T-helper 17 cell (primary cell): ENCODE results near the gene CCDC134. TPM values are rescaled to one million over a fixed set of nuclear protein-coding genes. Genes with fewer than 3 reads are reported as not detected.
A peak's percentile ranks its signal among the peaks of the same experiment; 100 is the strongest.

Source experiments
- ATAC-seq: fragments of 150-1000 bp; cut with Tn5 transposase; 2 replicates; pipeline ENCODE4 v1.10.0; 2021; ENCODE audit warnings: mild to moderate bottlenecking, moderate library complexity
- DNase-seq, 3 donors: peaks; one replicate each; pipeline versions ENCODE4 v3.0.0 to v3.0.0-alpha.2; 2020 to 2021
- H3K9me3 ChIP-seq: one replicate; pipeline ENCODE4 v1.7.0; 2013; ENCODE audit warnings: low read length, mild to moderate bottlenecking; ENCODE audit not compliant: control insufficient read depth, poor library complexity, severe bottlenecking
- H3K27ac Mint-ChIP-seq: one replicate; pipeline ENCODE4 v1.8.0; 2022; ENCODE audit warnings: mild to moderate bottlenecking, moderate library complexity, mixed read lengths
- H3K27me3 Mint-ChIP-seq: one replicate; pipeline ENCODE4 v1.8.0; 2022; ENCODE audit warnings: mixed read lengths
- H3K36me3 Mint-ChIP-seq: one replicate; pipeline ENCODE4 v1.8.0; 2022; ENCODE audit warnings: low read depth, mixed read lengths
- H3K4me1 Mint-ChIP-seq: one replicate; pipeline ENCODE4 v1.8.0; 2022; ENCODE audit warnings: mild to moderate bottlenecking, mixed read lengths
- H3K4me3 Mint-ChIP-seq: one replicate; pipeline ENCODE4 v1.8.0; 2022; ENCODE audit warnings: mild to moderate bottlenecking, moderate library complexity, mixed read lengths
- total RNA-seq, 4 donors: library from RNA in 2 of 4; stranded (reverse) in 2 of 4; gene quantifications; one replicate each; pipeline ENCODE4 v1.2.3 and lab custom pipeline; 2022 to 2026

Gene CCDC134
- total RNA-seq, 2 donors from 2014 or later, result 13.7 to 14.2 TPM

GRCh38 chr22:41801147-41801819 is 804 bp downstream of the CCDC134 start:
- ATAC-seq (no peak), DNase-seq (no peak)
- peaks cover 27% of the 10 kb centered on the region for H3K4me1 Mint-ChIP-seq
- H3K4me3 Mint-ChIP-seq, result peak overlapping the region; percentile 96
- no peaks in the 10 kb centered on the region for H3K9me3 ChIP-seq
- peak overlapping the region; percentile 96 for H3K27ac Mint-ChIP-seq
- H3K36me3 Mint-ChIP-seq, result peaks cover 2% of the 10 kb centered on the region
- no peaks in the 10 kb centered on the region for H3K27me3 Mint-ChIP-seq

DNA sequence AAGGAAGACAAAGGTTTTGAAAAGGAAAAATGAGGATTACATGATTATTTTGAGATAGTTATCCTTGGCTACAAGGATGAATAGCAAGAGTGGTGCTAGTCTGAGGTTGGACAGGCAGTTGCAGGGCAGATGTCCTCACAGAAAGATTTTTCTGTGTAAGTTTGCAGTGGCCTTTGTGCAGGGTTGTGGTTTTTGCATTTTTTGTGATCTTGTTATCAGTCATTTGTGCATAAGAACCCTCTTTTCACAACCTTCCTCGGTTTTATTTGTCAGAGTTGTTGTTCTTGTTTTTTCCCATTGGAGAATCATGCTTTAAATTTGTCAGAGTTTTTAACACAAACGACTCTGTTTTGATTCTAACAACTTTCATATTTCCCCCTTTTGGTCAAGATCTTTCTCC is 1.4 kb downstream of the CCDC134 start:
- no peaks in the 10 kb centered on the region for H3K9me3 ChIP-seq
- Mint-ChIP-seq H3K4me3 (peak overlapping the region; percentile 96), H3K27me3 (no peaks in the 10 kb centered on the region), H3K36me3 (peaks cover 2% of the 10 kb centered on the region), H3K4me1 (peaks cover 27% of the 10 kb centered on the region), H3K27ac (peak overlapping the region; percentile 96)
- DNase-seq, result no peak
- no peak for ATAC-seq

GRCh38 chr22:41805639-41806038 is 5.2 kb downstream of the CCDC134 start:
- DNase-seq (no peak), ATAC-seq (no peak)
- Mint-ChIP-seq H3K27ac (no peak overlapping the region), H3K4me1 (peaks cover 24% of the 10 kb centered on the region), H3K36me3 (peaks cover 7% of the 10 kb centered on the region), H3K4me3 (no peak overlapping the region), H3K27me3 (no peaks in the 10 kb centered on the region)
- H3K9me3 ChIP-seq, result no peaks in the 10 kb centered on the region

GRCh38 chr22:41808400-41808799 is 7.9 kb downstream of the CCDC134 start:
- peaks cover 5% of the 10 kb centered on the region for H3K36me3 Mint-ChIP-seq
- ATAC-seq (no peak), DNase-seq (no peak)
- H3K9me3 ChIP-seq, result no peaks in the 10 kb centered on the region
- no peak overlapping the region for H3K4me3 Mint-ChIP-seq
- H3K27me3 Mint-ChIP-seq, result no peaks in the 10 kb centered on the region
- peaks cover 9% of the 10 kb centered on the region for H3K4me1 Mint-ChIP-seq
- H3K27ac Mint-ChIP-seq, result no peak overlapping the region

- peaks cover 5% of the 10 kb centered on the region for H3K36me3 Mint-ChIP-seq
- DNase-seq (no peak), ATAC-seq (no peak)
- H3K4me1 Mint-ChIP-seq, result peaks cover 5% of the 10 kb centered on the region
- no peaks in the 10 kb centered on the region for H3K27me3 Mint-ChIP-seq
- H3K9me3 ChIP-seq, result no peaks in the 10 kb centered on the region
- H3K4me3 Mint-ChIP-seq, result no peak overlapping the region
- H3K27ac Mint-ChIP-seq, result peak overlapping the region; percentile 29
Measured at GRCh38 chr22:41810022-41810421, 9.5 kb downstream of the CCDC134 start.

GRCh38 chr22:41812805-41813545 is 12.5 kb downstream of the CCDC134 start:
- ATAC-seq (no peak), DNase-seq (no peak)
- Mint-ChIP-seq H3K27me3 (no peaks in the 10 kb centered on the region), H3K4me3 (no peak overlapping the region), H3K36me3 (peaks cover 5% of the 10 kb centered on the region), H3K4me1 (peaks cover 5% of the 10 kb centered on the region), H3K27ac (no peak overlapping the region)
- no peaks in the 10 kb centered on the region for H3K9me3 ChIP-seq

- DNase-seq (no peak), ATAC-seq (no peak)
- Mint-ChIP-seq H3K4me1 (peaks cover 3% of the 10 kb centered on the region), H3K27me3 (no peaks in the 10 kb centered on the region), H3K4me3 (no peak overlapping the region), H3K27ac (peak overlapping the region; percentile 56), H3K36me3 (peaks cover 5% of the 10 kb centered on the region)
- no peaks in the 10 kb centered on the region for H3K9me3 ChIP-seq
Measured at GRCh38 chr22:41813726-41814410, 13.4 kb downstream of the CCDC134 start.

- Mint-ChIP-seq H3K36me3 (peaks cover under 1% of the 10 kb centered on the region), H3K4me3 (no peak overlapping the region), H3K27me3 (no peaks in the 10 kb centered on the region), H3K27ac (peak overlapping the region; percentile 24), H3K4me1 (no peaks in the 10 kb centered on the region)
- ATAC-seq, result no peak
- DNase-seq, result no peak
- H3K9me3 ChIP-seq, result no peaks in the 10 kb centered on the region
Measured at GRCh38 chr22:41815716-41816115, 15.2 kb downstream of the CCDC134 start.

DNA sequence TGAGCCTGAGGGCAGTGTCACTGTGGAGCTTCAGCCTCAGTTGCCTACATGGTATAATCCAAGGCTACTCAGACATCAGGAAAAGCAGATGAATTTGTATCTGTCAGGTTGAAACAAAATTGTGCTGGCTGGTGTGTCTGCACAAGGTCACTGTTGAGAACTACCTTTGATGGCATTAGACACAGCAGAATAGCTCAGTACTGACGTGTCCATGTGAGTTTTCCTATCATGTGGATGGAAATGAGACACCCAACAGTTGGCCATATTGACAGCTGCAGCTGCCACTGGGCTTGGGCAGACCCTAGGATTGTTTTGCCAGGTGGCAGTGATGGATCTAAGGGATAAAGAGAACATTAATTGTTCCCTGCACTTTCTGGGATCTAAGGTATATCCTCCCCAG is 15.8 kb downstream of the CCDC134 start:
- ATAC-seq (no peak), DNase-seq (no peak)
- peaks cover 3% of the 10 kb centered on the region for H3K36me3 Mint-ChIP-seq
- peaks cover 2% of the 10 kb centered on the region for H3K4me1 Mint-ChIP-seq
- no peaks in the 10 kb centered on the region for H3K9me3 ChIP-seq
- H3K4me3 Mint-ChIP-seq, result no peak overlapping the region
- no peaks in the 10 kb centered on the region for H3K27me3 Mint-ChIP-seq
- peak overlapping the region; percentile 24 for H3K27ac Mint-ChIP-seq

GRCh38 chr22:41816871-41817270 is 16.4 kb downstream of the CCDC134 start:
- Mint-ChIP-seq H3K4me3 (no peak overlapping the region), H3K27ac (no peak overlapping the region), H3K27me3 (no peaks in the 10 kb centered on the region), H3K4me1 (peaks cover 7% of the 10 kb centered on the region), H3K36me3 (peaks cover 5% of the 10 kb centered on the region)
- no peak for ATAC-seq
- DNase-seq, result no peak
- no peaks in the 10 kb centered on the region for H3K9me3 ChIP-seq

GRCh38 chr22:41818011-41818410 is 17.5 kb downstream of the CCDC134 start:
- Mint-ChIP-seq H3K4me3 (no peak overlapping the region), H3K4me1 (peaks cover 18% of the 10 kb centered on the region), H3K27ac (no peak overlapping the region), H3K27me3 (no peaks in the 10 kb centered on the region), H3K36me3 (peaks cover 6% of the 10 kb centered on the region)
- H3K9me3 ChIP-seq, result no peaks in the 10 kb centered on the region
- no peak for ATAC-seq
- DNase-seq, result no peak

GRCh38 chr22:41818596-41818995 is 18.1 kb downstream of the CCDC134 start:
- Mint-ChIP-seq H3K36me3 (peaks cover 6% of the 10 kb centered on the region), H3K27ac (no peak overlapping the region), H3K4me1 (peaks cover 18% of the 10 kb centered on the region), H3K4me3 (no peak overlapping the region), H3K27me3 (no peaks in the 10 kb centered on the region)
- DNase-seq (no peak), ATAC-seq (no peak)
- no peaks in the 10 kb centered on the region for H3K9me3 ChIP-seq

DNA sequence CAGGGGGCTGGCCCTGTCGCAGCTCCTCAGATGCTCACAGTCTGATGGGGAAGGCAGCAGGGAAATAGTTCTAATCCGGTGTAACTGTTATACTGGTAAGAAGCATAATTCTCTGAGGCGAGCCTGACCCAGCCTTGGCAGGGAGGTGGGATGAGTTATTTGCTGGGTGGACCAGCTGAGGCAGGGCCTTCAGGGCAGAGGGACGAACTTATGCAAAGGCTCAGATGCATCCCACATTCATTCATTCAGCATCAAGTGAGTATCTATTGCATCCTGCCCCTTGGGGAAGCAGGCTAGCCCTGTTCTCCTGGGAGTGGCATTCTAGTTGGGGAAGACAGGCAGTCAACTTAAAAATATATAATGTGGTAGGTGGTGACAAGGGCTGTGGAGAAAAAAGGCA is 18.8 kb downstream of the CCDC134 start:
- ATAC-seq (no peak), DNase-seq (no peak)
- H3K27ac Mint-ChIP-seq, result no peak overlapping the region
- H3K27me3 Mint-ChIP-seq, result no peaks in the 10 kb centered on the region
- no peak overlapping the region for H3K4me3 Mint-ChIP-seq
- H3K9me3 ChIP-seq, result no peaks in the 10 kb centered on the region
- H3K36me3 Mint-ChIP-seq, result peaks cover 9% of the 10 kb centered on the region
- peaks cover 18% of the 10 kb centered on the region for H3K4me1 Mint-ChIP-seq
